Stimulated activated naive CD8-positive, alpha-beta T cell treated with anti-CD3 and anti-CD28 coated beads, Interleukin-15, amount 100 ng/mL, for 72 hours (primary cell): ENCODE data around the gene RFX8.
A peak's percentile ranks its signal among the peaks of the same experiment; 100 is the strongest.

ENCODE experiments used
- ATAC-seq: fragments of 150-1000 bp; cut with Tn5 transposase; 2 replicates; pipeline ENCODE4 v1.10.0; 2021; ENCODE audit warnings: mild to moderate bottlenecking, moderate library complexity
- DNase-seq, 2 donors: peaks; one replicate each; pipeline ENCODE4 v3.0.0; 2021 to 2022
- H3K27ac Mint-ChIP-seq, 2 donors: one replicate each; pipeline ENCODE4 v1.8.0; 2022; ENCODE audit warnings: mild to moderate bottlenecking in 2 of 2, mixed read lengths in 2 of 2, moderate library complexity in 2 of 2
- H3K27me3 Mint-ChIP-seq: one replicate; pipeline ENCODE4 v1.8.0; 2022; ENCODE audit warnings: mixed read lengths
- H3K4me1 Mint-ChIP-seq: one replicate; pipeline ENCODE4 v1.8.0; 2022; ENCODE audit warnings: mild to moderate bottlenecking, mixed read lengths
- H3K4me3 Mint-ChIP-seq, 2 donors: one replicate each; pipeline ENCODE4 v1.8.0; 2022; ENCODE audit warnings: mild to moderate bottlenecking in 2 of 2, mixed read lengths in 2 of 2, moderate library complexity in 1 of 2
- H3K9me3 Mint-ChIP-seq, 2 donors: one replicate each; pipeline ENCODE4 v1.8.0; 2022; ENCODE audit warnings: mixed read lengths in 2 of 2

Gene RFX8

DNA sequence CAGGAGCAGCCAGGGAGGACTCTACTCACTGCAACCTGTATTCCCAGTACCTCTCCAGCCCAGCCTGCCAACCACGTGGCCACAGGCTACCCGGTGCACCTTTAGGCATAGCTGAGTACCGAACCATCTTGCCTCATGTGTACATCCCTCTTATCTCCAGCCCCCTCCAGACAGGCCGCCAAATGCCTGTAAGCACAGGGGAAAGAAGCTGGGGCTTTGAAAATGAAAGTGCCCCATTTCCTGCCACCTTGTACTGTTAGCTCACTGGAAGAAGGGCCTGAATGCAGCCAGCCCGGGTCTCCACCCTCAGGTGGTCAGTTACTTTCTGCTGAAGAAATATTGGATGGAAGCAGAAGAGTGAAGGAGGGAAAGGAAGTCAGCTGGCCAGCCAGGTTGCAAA lies 27.2 kb upstream of the RFX8 start:
- Mint-ChIP-seq H3K27ac (no peak overlapping the region), H3K9me3 (no peaks in the 10 kb centered on the region), H3K4me3 (peak overlapping the region; percentile 23 to 48), H3K4me1 (peaks cover 23% of the 10 kb centered on the region), H3K27me3 (no peaks in the 10 kb centered on the region)
- ATAC-seq: peak; percentile 58
- no peak for DNase-seq

DNA sequence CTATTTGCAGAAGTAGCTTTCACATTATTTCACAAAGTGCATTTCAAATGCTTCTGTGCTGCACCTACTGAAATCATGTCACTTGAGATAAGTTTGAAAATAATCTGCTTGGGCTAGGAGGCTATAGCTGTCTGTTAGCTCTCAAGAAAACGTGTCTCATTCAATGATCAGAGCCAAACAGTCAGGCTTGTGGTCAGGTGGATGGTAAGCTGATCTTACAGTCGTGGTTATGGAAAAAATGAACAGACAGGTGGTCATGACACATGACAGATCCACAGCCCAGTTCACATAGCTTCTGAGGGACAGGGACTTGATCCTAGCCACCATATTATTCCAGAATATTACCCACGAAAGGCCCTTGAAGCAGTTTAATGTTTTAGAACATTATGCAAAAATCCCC lies 26.5 kb upstream of the RFX8 start:
- DNase-seq: peak; percentile 8 to 44
- ATAC-seq: peak; percentile 93
- Mint-ChIP-seq H3K27ac (no peak overlapping the region), H3K4me3 (peak overlapping the region in 1 of 2 donors; percentile 48), H3K9me3 (no peaks in the 10 kb centered on the region), H3K27me3 (no peaks in the 10 kb centered on the region), H3K4me1 (peaks cover 23% of the 10 kb centered on the region)

DNA sequence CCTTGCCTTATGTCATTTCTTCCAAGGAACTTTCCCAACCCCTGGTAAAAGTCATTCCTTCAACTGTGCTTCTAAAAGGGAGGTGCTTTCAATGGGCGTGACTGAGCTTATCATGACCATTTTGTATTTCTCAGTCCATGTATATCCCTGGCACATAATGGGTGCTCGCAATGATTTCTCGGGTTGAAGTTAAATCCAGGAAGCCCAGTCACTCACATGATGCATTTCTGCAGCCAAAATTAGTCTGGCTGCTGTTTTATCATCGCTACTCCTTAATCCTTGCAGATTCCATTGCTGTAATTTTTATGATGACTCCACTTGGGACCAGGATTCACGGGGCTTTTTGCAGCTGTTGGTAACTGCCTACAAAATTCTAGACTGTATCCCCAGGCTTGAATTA lies 25.9 kb upstream of the RFX8 start:
- peaks cover 23% of the 10 kb centered on the region for H3K4me1 Mint-ChIP-seq
- H3K27ac Mint-ChIP-seq: no peak overlapping the region
- ATAC-seq: no peak
- H3K9me3 Mint-ChIP-seq: no peaks in the 10 kb centered on the region
- H3K4me3 Mint-ChIP-seq: no peak overlapping the region
- no peaks in the 10 kb centered on the region for H3K27me3 Mint-ChIP-seq
- DNase-seq: no peak

DNA sequence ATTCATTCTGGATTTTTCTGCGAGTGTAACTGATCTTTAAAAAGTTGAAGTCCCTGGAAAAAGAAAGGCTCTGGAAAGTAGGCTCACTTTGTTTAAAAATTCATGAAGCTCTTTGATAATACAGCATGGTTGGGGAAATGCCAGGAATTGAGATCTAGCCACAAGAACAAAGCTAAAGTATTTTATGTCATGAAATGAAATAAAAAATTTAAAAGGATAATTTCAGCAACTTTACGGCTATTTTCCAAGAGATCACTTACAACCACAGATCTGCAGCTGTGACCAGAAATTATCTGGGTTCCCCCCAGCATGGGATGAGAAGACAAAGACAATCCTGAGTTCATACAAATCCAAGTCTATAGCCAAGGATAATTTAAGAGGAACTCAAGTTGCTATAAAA lies 25.3 kb upstream of the RFX8 start:
- Mint-ChIP-seq H3K4me3 (no peak overlapping the region), H3K9me3 (no peaks in the 10 kb centered on the region), H3K27ac (no peak overlapping the region), H3K4me1 (peaks cover 23% of the 10 kb centered on the region), H3K27me3 (no peaks in the 10 kb centered on the region)
- DNase-seq: no peak
- no peak for ATAC-seq

DNA sequence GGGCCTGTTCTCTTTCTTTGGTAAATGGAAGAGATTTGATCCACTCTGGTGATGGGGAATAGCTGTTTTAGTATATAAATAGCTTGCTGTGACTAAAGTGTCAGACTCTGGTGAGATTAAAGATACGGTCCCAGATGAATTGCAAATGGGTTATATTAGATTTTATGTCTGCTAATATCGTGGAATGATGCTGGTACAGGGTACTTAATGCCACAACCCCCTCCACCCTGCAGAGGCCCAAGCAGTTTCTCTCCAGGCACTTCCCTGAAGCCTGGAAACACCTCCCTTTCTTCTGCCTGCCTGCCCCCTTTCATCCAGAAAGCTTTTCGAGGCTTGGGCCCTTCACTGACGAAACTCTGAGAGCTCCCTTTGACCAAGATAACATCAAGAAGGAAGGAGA lies 21.4 kb upstream of the RFX8 start:
- H3K4me1 Mint-ChIP-seq: peaks cover 8% of the 10 kb centered on the region
- H3K4me3 Mint-ChIP-seq: no peak overlapping the region
- H3K9me3 Mint-ChIP-seq: no peaks in the 10 kb centered on the region
- no peaks in the 10 kb centered on the region for H3K27me3 Mint-ChIP-seq
- no peak overlapping the region for H3K27ac Mint-ChIP-seq
- no peak for ATAC-seq
- no peak for DNase-seq

DNA sequence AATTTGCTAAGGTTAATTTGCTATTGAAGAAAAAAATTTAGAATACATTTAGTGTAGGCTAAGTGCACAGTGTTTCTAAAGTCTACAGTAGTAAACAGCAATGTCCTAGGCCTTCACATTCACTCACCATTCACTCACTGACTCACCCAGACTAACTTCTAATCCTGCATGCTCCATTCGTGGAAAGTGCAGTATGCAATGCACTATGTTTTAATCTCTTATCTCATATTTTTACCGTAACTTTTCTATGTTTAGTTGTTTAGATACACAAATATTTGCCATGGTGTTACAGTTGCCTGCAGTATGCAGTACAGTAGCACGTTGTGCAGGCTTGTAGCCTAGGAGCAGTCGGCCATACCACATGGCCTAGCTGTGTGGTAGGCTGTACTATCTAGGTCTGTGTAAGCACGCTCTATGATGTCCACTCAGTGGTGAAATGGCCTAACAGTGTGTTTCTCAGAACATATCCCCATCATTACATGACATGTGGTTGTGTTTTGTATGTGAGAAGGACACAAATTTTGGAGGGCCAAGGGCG lies 18.1 kb upstream of the RFX8 start:
- peaks cover 0 to 6% of the 10 kb centered on the region in 2 donors for H3K9me3 Mint-ChIP-seq
- H3K4me3 Mint-ChIP-seq: no peak overlapping the region
- DNase-seq (no peak), ATAC-seq (no peak)
- no peaks in the 10 kb centered on the region for H3K27me3 Mint-ChIP-seq
- no peaks in the 10 kb centered on the region for H3K4me1 Mint-ChIP-seq
- H3K27ac Mint-ChIP-seq: no peak overlapping the region

DNA sequence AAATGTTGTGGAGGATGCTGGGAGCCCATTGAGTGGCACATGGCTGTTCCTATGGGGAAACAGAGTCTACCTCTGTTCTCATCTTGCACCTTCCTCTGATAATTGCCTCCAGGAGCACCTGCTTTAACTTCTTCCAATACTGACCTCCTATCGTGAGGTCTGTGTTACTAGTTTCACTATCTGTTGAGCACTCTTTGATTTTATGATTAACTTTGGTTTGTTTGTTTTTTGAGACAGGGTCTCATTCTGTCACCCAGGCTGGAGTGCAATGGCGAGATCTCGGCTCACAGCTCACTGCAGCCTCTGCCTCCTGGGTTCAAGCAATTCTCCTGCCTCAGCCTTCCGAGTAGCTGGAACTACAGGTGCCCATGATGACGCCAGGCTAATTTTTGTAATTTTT lies 12.1 kb upstream of the RFX8 start:
- no peak for ATAC-seq
- H3K27me3 Mint-ChIP-seq: no peaks in the 10 kb centered on the region
- H3K4me3 Mint-ChIP-seq: no peak overlapping the region
- H3K9me3 Mint-ChIP-seq: peaks cover 0 to 6% of the 10 kb centered on the region in 2 donors
- DNase-seq: no peak
- no peak overlapping the region for H3K27ac Mint-ChIP-seq
- peaks cover 17% of the 10 kb centered on the region for H3K4me1 Mint-ChIP-seq

DNA sequence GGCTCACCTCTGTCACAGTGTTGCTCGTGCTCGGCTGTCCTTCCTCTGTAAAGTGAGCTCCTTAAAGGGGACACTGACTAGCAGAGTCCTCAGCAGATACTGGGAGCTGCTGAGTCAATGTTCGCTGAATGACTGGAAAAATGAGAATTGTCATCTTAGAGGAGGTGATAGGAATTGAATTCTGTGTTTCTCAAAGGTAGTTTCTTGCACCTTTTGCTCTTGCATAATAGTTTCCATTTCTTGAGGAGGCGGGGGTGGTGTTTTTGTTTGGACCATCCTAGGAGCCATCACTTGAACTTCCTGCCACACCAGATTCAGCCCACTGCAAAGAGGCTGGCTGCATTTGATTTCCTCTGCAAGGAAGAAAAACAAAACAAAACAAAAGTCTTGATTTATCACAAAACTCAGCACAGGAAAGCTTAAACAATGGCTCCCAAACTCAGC lies 11.4 kb upstream of the RFX8 start:
- H3K27me3 Mint-ChIP-seq: no peaks in the 10 kb centered on the region
- no peak overlapping the region for H3K4me3 Mint-ChIP-seq
- peaks cover 17% of the 10 kb centered on the region for H3K4me1 Mint-ChIP-seq
- DNase-seq (no peak), ATAC-seq (peak; percentile 69)
- H3K27ac Mint-ChIP-seq: peak overlapping the region in 1 of 2 donors; percentile 38
- H3K9me3 Mint-ChIP-seq: peaks cover 0 to 6% of the 10 kb centered on the region in 2 donors

DNA sequence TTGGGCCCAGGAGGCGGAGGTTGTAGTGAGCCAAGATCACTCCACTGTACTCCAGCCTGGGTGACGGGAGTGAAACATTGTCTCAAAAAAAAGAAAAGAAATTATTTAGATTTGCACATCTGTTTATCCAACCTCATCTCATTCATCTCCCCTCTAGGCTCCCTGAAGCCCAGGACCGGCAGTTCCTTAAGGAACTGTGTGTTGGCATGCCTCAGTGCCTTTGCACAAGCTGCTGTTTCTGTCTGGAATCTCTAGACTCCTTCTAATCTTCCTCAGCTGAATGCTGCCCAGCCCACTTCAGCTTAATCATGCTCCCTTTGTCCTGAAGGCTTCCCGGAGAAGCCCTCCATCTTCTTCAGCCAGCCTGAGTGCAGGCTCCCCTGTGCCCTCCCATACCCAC lies 10.9 kb upstream of the RFX8 start:
- H3K27me3 Mint-ChIP-seq: no peaks in the 10 kb centered on the region
- DNase-seq: no peak
- H3K27ac Mint-ChIP-seq: peak overlapping the region; percentile 38 to 83
- peaks cover 0 to 2% of the 10 kb centered on the region in 2 donors for H3K9me3 Mint-ChIP-seq
- H3K4me3 Mint-ChIP-seq: no peak overlapping the region
- ATAC-seq: no peak
- peaks cover 19% of the 10 kb centered on the region for H3K4me1 Mint-ChIP-seq

DNA sequence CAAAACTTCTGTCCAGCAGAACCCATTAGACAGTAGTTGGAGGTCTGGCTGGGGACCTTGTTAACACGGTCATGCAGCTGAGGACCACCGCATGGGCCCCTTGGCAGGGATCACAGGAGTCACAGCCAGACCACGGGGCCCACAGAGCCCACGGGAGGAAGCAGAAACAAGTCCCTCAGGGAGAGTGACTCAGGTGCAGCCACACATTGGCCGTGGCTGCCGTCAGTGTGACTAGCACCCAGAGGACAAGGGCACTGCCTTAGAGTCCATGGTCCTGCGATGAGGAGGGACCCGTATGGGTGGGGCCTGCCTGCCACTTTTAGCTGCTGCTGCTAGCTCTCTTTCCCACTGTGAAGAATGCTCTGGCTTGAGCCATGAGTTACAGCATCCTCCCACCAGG lies 5.9 kb upstream of the RFX8 start:
- DNase-seq (no peak), ATAC-seq (peak; percentile 33)
- Mint-ChIP-seq H3K27me3 (peaks cover 19% of the 10 kb centered on the region), H3K4me1 (peaks cover 23% of the 10 kb centered on the region), H3K27ac (no peak overlapping the region), H3K4me3 (no peak overlapping the region), H3K9me3 (no peaks in the 10 kb centered on the region)

DNA sequence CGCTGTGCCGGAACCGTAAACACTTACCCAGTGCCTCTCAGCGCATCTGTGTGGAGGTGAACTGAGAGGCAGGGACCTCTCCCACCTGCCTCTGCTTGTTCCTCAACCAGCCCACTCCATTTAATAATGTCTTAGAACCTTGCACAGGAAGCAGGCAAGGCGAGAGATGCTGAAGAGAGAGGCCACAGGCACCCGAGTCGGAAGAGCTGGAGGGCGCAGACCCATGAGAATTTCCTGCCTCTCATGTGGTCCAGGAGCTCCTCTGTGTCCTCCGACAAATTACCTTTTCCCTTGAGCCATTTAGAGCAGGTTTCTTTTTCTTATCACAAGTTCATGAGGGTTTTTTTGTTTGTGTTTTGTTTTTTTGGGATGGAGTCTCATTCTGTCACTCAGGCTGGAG lies 4.9 kb upstream of the RFX8 start:
- H3K9me3 Mint-ChIP-seq: no peaks in the 10 kb centered on the region
- peaks cover 30% of the 10 kb centered on the region for H3K4me1 Mint-ChIP-seq
- H3K27me3 Mint-ChIP-seq: peaks cover 19% of the 10 kb centered on the region
- peak overlapping the region in 1 of 2 donors; percentile 26 for H3K4me3 Mint-ChIP-seq
- no peak for DNase-seq
- ATAC-seq: no peak
- H3K27ac Mint-ChIP-seq: no peak overlapping the region

DNA sequence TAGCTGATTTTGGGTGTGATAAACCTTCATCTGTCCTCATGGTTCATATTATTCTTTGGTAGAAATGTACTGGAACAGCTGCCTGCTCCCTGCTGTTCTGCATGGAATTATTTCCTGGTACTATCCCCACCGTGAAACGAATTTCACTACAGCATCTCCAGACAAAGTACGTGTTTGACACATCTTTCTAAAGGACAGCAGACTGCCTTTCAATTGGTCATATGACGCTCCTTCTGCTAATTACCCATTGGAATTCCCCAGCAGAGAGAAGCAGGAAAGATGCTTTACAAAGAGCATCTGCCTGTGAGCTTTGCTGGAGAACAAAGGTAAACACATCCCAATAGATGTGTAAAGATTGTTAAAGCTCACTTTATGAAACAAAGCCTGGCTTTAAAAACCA lies 4.4 kb upstream of the RFX8 start:
- no peak overlapping the region for H3K27ac Mint-ChIP-seq
- peaks cover 19% of the 10 kb centered on the region for H3K27me3 Mint-ChIP-seq
- DNase-seq: no peak
- H3K9me3 Mint-ChIP-seq: no peaks in the 10 kb centered on the region
- no peak for ATAC-seq
- no peak overlapping the region for H3K4me3 Mint-ChIP-seq
- peaks cover 31% of the 10 kb centered on the region for H3K4me1 Mint-ChIP-seq

DNA sequence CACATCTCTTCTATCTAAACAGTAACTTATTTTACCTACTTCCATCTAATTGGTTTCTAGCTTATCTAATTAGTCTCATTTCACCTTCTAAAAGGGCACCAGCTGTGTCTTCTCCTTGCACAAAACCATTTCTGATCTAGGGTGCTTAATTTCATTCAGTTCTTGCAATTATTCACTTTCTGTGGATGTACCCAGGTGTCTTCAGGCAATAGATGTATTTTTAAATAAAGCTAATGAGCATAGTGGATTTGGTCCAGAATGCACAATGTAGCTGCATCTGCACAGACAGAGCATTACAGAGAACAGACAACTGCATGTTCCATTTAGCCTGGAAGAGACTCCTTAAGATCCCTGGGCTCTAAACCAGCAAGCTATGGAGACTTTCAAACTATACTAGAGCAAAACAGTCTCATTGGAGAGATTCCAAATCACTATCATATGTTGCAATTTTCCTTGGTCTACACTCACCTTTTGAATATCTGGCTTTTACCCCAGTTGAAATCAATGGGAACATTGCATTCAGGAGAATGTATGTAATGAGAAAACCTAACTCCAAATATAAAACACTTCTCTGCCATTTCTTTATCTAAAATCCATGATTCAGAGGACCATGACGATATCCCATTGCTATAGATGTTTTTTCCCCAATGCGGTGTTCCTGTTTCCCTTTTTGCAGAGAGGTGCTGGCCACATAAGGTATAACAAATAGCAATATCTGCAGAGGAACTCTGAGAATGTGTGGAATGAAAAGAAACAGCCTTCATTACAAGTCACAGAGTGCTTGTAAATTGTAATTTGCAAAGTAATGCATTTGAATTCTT lies 3.5 kb upstream of the RFX8 start:
- ATAC-seq: no peak
- peaks cover 19% of the 10 kb centered on the region for H3K27me3 Mint-ChIP-seq
- H3K4me1 Mint-ChIP-seq: peaks cover 31% of the 10 kb centered on the region
- H3K27ac Mint-ChIP-seq: no peak overlapping the region
- no peak overlapping the region for H3K4me3 Mint-ChIP-seq
- no peak for DNase-seq
- H3K9me3 Mint-ChIP-seq: no peaks in the 10 kb centered on the region

DNA sequence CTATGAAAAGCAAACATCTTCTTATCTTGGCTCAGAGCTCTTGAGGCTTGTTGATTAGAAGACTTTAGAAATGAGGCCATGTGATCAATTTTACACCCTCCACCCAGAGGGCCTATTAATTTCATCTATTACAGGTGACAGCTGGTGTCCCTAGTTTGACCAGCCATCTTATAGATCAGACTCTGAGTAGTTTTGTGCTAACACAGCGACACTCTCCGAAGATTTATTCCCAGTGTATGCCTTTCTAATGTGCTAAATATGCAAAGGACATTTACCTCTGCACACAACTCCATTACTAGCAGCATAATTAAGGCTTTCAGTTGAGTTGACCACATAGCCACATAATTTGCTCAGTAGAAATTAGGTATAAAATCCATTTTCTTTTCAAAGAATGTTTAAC lies 2.6 kb upstream of the RFX8 start:
- H3K9me3 Mint-ChIP-seq: no peaks in the 10 kb centered on the region
- H3K27ac Mint-ChIP-seq: no peak overlapping the region
- H3K4me3 Mint-ChIP-seq: no peak overlapping the region
- H3K4me1 Mint-ChIP-seq: peaks cover 31% of the 10 kb centered on the region
- ATAC-seq: no peak
- peaks cover 19% of the 10 kb centered on the region for H3K27me3 Mint-ChIP-seq
- DNase-seq: no peak

DNA sequence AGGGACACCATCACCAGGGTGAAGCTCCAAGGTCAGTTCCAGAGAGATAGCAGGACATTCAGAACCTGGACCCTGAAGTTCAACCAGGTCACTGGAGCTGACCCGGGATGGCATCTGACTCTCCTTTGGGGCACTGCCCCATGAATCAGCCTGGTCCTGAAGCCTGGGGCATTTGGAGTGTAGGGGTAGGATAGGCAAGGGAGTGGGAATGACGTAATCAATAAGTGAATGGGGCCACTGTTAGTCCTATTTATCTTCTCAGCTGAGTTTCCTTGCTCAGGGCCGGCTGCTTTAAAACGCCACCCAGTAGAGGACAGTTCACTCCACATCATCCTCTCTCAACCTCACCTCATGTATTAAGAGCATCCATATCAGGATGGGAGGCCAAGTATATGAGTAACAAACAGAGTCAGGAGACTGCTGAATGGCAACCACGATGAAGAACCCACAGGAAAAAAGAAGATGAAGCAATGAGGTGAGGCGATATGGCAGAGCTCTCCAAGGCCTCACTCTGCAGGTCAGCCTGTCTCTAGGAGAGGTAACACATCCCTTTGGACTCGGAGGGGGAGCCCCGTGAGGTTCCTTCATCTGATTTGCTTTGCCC lies 1.8 kb upstream of the RFX8 start:
- H3K27me3 Mint-ChIP-seq: peaks cover 19% of the 10 kb centered on the region
- H3K4me1 Mint-ChIP-seq: peaks cover 31% of the 10 kb centered on the region
- no peaks in the 10 kb centered on the region for H3K9me3 Mint-ChIP-seq
- ATAC-seq: no peak
- H3K4me3 Mint-ChIP-seq: no peak overlapping the region
- no peak overlapping the region for H3K27ac Mint-ChIP-seq
- DNase-seq: no peak

DNA sequence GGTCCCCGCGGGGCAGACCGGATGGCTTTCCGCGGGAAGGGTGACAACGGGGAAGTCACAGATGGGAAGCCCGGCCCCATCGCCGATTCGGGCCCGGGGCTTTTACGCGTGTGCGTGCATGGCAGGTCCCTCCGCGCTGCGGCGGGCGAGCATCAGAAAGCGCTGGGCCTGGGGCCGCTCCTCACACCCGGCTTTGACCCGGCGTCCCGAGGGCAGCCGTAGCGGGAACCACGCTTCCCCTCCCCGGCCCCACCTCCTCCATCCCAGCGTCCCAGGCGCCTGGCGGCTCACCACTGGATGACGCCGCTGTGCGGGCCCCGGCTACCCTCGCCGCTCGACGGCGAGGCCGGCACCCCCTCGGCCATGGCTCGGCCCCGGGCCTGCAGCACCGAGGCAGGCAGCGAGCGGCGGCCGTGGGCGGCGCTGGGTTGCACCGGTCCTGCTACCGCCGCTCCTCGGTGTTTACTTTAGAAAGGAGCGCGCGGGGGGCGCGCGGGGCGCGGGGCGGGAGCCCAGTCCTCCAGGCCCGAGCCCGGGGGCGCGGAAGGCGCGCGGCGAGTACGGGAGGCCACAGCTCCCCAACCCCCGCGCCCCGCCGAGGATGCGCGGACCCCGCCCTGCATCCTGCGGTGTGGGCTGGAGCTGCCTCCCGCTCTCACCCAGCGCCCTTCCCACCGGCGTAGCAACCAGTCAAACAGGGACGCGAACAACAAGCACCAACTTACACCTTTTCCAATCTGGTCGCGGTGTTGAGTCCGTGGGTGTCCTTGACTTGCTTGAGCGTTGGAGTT lies 806 bp downstream of the RFX8 start:
- peaks cover 9% of the 10 kb centered on the region for H3K27me3 Mint-ChIP-seq
- peaks cover 13% of the 10 kb centered on the region for H3K4me1 Mint-ChIP-seq
- DNase-seq: peak; percentile 50 to 64
- peak overlapping the region; percentile 87 to 92 for H3K27ac Mint-ChIP-seq
- ATAC-seq: peak; percentile 73
- peak overlapping the region; percentile 78 to 82 for H3K4me3 Mint-ChIP-seq
- no peaks in the 10 kb centered on the region for H3K9me3 Mint-ChIP-seq
